Activated naive CD4-positive, alpha-beta T cell treated with anti-CD3 and anti-CD28 coated beads, Interleukin-2, amount 50 U/mL, for 16 hours (primary cell): ENCODE data around the gene ATG3.
"Not testable (repeated sequence)": the region's sequence is repeated elsewhere in the genome, so short reads cannot be mapped to it uniquely, and the experiment has no call there.

Experiments
- DNase-seq: peaks from one replicate; pipeline ENCODE4 v3.0.0-alpha.2; 2020

ATG3 gene

GRCh38 chr3:112560721-112561483, 860 bp downstream of the ATG3 start:
- DNase-seq = peak; percentile 74

GRCh38 chr3:112560307-112560706, 1.5 kb downstream of the ATG3 start:
- no peak for DNase-seq

DNA sequence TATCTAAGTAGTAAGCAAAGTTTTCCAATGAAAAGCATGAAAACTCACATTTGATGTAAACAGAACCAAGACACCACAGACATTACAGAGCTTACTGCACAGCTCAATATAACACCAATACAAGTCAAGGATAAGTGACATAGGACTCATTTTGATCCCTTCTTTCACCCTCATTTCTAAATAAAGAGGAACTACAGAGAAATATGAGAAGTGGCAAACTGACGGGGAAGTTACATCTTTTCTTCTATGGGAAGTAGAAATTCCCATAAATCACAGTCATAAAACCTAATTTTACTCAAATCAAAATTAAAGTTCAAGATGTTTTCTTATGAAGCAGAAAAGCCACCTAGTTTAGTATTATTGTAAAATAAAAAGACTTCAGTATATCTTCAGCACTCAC, 3.8 kb downstream of the ATG3 start:
- no peak for DNase-seq

GRCh38 chr3:112555535-112556170, 6.1 kb downstream of the ATG3 start:
- no peak for DNase-seq

GRCh38 chr3:112550859-112551258, 10.9 kb downstream of the ATG3 start:
- DNase-seq = no peak

- no peak for DNase-seq
These were observed 15.5 kb downstream of the ATG3 start for GRCh38 chr3:112546216-112546759.

DNA sequence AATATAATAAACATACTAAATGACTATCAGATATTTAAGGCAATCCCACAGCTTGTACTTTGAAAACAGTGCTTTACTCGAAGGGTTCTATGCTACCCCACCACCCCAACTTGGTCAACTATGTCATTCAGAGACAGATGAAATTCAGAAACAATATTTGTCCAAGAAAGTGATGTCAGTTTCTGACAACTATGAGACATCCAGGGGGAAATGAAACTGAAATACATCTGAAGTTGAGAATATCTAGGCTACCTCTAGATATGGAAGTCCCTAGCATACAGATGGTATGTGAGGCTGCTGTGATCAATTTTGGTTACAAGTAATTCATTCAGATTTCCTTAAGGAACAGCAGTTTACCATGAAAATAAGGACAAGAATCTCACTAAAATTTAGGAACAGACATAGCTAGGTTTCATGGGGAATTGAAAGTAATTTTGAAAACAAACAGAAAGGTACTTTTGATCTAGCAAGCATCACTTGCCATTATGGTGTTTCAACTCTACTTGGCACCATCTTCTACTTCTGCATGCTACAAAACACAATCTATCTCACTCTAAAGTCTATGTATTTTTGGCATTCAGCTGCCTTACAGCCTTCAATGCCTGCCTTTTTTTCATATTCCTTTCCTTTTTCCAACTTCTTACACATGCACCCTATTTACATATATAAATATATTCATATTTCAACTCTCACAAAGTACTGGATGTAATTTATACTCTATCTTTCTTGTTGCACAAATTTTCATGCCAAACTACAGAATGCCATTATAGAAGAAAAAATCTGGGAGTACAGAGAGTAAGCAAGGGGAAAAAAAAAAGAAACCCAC, 21.7 kb downstream of the ATG3 start:
- DNase-seq = no peak

GRCh38 chr3:112531358-112531781, 30.4 kb downstream of the ATG3 start:
- DNase-seq = no peak

GRCh38 chr3:112530573-112530972, 31.2 kb downstream of the ATG3 start:
- DNase-seq = no peak

DNA sequence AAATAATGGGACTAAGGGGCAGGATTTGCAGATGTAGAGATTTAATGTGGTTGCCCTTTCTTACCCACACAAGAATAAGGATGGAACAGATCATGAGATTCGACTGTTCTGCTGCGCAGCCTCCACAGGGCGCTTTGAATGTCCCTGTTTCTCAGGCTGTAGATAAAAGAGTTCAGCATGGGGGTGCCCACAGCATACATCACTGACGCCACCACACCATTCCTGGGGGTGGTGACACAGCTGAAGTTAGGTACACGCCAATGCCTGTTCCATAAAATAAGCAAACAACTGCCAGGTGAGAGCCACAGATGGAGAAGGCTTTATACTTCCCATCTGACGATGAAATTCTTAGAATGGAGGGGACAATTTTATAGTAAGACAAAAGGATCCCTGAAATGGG, 37.6 kb downstream of the ATG3 start:
- DNase-seq = not testable (repeated sequence)

DNA sequence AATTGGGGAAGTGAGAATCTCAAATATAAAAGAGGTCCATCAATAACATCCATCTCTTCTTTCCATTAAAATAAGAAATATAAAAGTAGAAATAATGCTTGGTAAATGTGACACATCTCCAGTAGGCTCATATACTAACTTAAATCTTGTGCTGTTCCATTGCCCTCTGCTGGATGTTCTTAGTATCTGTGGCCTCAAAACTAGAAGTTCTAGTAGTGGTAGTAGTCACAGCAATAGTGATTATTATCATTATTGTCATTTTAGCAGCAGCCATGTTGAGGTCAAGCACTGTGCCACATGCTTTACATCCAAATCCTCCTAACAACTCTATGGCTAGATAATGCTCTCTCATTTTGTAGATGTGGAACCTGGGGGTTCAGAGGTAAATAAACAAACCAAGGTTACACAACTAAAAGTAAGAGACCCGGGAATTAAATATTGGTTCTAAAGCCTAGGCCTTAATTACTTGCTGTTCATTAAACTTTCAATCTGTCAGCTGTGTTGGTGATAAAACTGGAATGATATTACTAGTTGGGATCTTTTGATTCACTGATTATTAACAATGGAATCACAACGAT, 42.2 kb downstream of the ATG3 start:
- DNase-seq = no peak

DNA sequence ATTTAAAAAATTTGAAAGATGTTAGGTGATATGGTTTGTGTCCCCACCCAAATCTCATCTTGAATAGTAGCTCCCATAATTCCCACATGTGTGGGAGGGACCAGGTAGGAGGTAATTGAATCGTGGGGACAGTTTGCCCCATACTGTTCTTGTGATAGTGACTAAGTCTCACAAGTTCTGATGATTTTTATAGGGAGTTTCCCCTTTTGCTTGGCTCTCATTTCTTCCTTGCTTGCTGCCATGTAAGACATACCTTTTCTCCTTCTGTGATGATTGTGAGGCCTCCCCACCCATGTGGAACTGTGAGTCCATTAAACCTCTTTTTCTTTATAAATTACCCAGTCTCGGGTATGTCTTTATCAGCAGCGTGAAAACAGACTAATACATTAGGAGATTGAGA, 42.8 kb downstream of the ATG3 start:
- DNase-seq = not testable (repeated sequence)

DNA sequence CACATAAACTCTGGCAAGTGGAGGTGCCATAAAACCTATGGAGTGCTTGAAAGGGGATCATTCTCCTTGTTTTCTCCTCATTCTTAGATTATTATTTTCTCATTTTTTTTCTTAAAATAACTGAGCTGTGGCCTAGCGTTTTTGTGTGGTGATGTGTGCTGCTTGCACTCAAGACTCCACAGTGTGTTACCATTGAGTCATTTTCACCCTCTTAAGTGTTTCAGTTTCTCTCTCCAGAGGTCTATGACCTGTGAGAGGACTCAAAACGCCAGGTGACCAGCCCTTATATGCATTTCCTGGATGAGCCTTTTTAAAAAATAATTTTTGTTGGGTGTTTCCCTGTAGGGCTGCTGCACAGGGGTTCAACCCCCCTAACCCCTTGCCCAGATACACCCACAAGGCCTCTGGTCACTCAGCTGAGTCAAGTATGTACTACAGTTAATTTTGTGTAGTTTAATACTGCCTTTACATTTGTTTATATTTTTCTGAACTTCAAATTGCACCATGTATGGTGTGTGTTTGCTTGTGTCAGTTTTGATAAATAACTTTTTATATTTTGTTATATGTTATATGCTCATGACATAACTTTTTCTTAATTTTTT, 47.1 kb downstream of the ATG3 start:
- no peak for DNase-seq

DNA sequence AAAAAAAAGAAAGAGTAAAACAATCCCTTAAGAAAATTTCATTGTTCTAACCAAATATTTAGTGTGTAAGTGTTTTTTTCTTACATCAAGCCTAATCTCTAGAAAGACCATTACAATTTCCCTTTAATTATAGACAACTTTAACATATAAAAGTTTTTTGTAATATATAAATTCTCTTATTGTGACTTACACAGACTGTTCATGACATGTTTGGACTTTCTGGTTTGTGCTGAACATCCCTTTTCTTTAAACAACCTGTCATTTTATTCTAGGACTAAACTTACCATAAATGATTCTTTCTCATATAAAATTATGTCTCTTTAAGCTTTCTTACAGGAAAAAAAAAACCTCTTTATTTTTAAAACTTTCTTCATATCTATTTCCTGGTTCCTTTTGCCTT, 49.4 kb downstream of the ATG3 start:
- no peak for DNase-seq

DNA sequence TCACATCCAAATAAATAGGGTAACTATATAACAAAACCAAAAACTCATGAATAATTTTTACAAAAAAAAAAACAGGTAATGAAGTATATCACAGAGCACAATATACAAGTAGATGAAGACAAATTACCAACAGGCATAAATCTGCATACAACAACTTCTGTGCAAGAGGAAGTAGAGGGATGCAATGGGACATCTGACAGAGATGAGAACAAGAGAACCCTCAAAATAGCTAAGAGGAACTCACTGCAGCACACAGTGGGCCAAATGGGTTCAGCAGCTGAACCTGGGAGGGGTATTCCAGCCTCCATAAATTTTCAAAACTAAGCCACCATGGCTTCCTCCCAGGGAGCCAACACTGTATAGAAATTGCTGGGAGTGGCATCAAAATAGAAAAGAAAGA, 52.9 kb downstream of the ATG3 start:
- DNase-seq = no peak

GRCh38 chr3:112508261-112508660, 53.5 kb downstream of the ATG3 start:
- no peak for DNase-seq

DNA sequence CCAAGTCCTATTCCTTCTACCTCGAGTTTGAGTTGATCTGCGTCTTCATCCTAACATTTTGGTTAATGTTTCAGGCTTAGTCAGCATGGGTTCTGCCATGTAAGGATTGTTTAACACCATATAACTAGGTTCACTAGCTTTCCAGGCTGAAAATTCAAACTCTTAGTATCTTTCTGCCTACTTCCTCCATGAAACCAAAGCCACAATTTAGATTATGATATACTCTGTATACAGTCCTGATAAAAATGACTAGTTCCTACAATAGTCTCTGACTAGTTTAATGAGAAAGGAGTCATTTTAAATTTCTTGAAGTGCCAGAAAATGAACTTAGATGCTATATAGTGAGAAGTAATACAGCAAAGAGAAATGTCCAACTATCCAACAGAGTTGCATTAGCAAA, 55.9 kb downstream of the ATG3 start:
- no peak for DNase-seq

DNA sequence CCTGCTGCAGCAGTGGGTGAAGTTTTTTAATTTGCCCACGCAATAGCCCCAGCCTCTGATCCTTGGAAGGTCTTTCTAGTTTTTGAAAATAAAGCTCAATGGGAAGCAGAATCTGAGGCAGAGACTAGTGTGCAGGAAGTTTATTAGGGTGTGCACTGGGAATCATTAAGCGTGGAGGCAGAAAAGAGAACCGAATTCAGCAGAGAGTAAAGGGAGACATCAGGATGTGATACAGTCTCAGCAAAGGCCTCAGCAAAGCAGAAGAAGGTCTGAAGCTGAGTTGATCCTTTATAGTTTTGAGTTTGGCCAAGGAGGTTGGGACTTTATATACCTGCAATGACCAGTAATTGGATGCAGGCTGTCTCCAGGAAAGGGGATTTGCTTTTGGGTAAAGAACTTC, 57.6 kb downstream of the ATG3 start:
- no peak for DNase-seq

- DNase-seq = no peak
These were observed 58.3 kb downstream of the ATG3 start for GRCh38 chr3:112503304-112503972.

GRCh38 chr3:112500621-112501020, 61.1 kb downstream of the ATG3 start:
- no peak for DNase-seq

DNA sequence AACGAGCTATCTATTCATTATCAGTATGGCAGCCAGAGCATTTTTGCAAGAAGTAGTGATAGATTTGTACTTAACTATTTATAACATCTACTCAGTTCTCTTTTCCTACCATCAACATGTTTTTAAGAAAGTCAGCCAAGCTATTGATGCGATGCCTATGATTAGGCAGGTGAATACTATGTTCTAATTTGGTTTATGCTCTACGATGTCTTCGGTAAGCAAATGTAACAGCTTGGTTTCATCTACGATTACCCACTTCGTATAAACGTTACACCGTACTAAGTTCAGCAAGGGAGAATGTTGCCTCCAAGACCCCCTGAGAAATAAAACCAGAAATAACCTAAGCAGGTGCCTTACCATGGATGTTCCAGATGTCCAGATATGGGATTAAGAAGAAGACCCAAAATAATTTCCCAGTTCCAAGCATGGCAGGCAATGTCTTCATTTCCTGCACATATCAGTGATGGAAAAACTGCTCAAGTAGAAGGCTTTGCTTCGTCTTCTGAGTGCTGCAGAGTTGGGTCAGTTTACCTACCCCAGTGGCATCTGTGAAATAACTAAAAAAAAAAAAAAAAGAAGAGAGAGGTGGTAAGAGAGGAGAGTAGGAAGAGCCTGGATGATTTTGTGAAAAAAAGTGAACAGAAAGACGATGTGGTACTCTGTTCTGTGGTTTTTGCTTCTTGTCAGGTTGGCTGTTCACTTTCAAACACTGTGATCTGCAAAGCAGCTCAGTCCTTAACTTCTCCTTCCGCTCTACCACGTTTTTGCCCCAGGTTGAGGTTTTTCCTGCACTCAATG, 62.6 kb downstream of the ATG3 start, which contains the start of gene BTLA:
TSS of gene BTLA (minus strand) at position 559 of the 798 bp plus-strand sequence. CDS start at position 445, 114 bp downstream.
- peak; percentile 20 for DNase-seq
